GM19452 (cell line): ENCODE results near the gene TRAK1.

Source experiments
- ATAC-seq: cut with Tn5 transposase; IDR thresholded peaks from one replicate; pipeline ENCODE4 v1.9.1; 2021; ENCODE audit not compliant: unreplicated experiment

The TRAK1 gene

DNA sequence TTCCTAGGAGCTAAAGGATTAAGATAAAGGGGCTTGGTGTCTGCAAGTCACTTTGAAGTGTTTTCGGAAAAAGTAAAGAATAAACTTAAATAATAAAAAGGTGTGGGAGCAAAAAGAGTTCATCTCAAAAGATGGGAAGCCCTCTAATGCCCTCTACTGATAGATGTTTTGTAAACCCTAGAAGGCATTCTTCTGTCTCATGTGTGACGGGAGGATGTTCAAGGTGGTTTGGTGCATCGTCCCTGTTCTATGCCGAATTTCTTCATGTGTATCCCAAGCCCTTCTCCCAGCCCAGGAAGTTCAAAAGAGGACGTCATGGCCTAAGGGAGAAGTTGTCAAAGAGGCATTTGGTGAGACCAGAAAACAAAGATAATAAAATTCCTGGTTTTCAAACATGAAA is 137.6 kb downstream of the TRAK1 start:
- ATAC-seq = no peak

DNA sequence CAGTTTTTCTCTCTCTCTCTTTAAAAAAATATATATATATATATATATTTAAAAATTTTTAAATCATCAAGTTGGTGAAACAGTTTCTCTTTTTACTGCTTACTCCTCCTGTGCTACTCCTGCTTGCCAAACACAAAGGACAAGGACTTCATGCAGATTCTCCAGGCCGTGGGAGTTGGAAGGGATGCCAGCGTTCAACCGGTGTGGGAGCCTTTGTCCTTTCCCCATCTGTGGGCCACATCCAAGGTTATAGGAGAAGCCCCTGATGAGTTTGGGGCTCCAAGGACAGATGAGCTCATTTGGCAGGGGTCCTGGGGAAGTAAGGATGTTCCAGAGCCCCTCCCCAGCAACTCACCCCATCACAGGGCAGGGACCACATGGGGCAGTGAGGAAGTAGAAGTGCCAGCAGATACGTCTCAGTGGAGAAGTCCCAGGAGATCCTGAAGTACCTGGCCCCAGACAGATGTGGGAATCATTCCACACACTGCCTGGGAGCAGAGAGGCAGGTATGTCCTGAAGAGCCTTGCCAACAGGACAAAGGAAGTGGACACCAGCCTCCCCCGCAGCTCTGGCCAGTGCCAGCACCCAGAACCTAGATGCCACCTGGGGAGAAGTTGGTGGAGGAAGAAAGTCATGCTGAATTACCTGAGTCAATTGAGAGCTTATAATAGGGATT is 138.2 kb downstream of the TRAK1 start:
- ATAC-seq = no peak

GRCh38 chr3:42229942-42230688 is 139.0 kb downstream of the TRAK1 start:
- no peak for ATAC-seq

DNA sequence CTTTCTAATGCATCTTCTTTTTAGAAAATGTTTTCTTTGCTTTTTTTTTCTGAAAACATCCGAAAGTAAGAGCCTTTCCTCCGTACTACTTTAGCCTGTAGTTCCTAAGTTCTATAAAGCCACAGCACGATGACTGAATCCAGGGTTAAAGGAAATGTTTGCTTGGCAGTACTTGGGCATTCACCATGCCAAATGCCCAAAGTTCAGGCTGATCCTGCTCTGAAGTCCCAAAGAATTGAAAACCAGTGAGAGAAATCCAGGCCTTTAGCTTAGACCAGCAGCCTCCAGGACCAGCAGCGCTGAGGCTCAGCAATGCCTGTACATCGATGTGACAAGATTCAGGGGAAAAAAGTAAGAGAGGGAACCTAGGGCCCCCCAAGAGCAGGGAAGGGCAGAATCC is 139.7 kb downstream of the TRAK1 start:
- no peak for ATAC-seq

DNA sequence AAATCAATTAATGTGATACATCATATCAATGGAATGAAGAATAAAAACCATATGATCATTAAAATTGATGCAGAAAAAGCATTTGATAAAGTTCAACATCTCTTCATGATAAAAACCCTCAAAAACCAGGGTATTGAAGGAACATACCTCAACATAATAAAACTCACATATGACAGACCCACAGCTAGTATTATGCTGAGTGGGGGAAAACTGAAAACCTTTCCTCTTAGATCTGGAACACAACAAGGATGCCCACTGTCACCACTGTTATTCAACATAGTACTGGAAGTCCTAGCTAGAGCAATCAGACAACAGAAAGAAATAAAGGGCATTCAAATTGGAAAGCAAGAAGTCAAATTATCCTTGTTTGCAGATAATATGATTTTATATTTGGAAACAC is 144.4 kb downstream of the TRAK1 start:
- ATAC-seq = no peak

DNA sequence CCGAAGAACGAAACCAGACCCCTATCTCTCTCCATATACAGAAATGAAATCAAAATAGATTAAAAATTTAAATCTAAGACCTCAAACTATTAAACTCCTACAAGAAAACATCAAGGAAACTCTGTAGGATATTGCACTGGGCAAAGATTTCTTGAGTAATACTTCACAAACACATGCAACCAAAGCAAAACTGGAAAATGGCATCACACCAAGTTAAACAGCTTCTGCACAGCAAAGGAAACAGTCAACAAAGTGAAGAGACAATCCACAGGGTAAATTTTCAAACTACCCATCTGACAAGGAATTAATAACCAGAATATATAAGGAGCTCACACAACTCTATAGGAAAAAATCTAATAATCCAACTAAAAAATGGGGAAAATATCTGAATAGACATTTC is 145.5 kb downstream of the TRAK1 start:
- no peak for ATAC-seq

GRCh38 chr3:42246091-42246490 is 154.9 kb downstream of the TRAK1 start:
- ATAC-seq = no peak

GRCh38 chr3:42247576-42248027 is 156.4 kb downstream of the TRAK1 start:
- no peak for ATAC-seq

- no peak for ATAC-seq
Measured at GRCh38 chr3:42250761-42251160, 159.6 kb downstream of the TRAK1 start.

DNA sequence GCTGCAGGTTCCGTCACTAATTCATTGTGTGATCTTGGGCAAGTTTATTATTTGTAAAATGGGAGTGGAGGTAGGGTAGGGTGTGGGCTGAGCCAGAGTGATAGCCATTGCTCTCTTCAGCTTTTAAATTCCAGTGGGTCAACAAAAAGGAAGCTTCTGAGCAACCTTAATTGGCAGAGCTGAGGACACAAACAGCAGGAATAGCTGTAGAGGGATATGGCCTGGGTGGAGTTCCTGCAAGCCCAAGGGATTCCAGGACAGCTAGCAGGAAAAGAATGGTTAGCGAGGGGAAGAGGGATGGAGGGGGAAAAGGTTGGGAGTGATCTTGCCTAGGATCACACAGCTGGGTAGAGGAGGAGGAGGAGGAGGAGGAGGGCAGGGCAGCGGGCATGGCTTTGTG is 163.4 kb downstream of the TRAK1 start:
- ATAC-seq = no peak

GRCh38 chr3:42256135-42256819 is 165.1 kb downstream of the TRAK1 start:
- no peak for ATAC-seq

- ATAC-seq = no peak
Measured at GRCh38 chr3:42257007-42257406, 165.8 kb downstream of the TRAK1 start.

GRCh38 chr3:42262525-42262924 is 171.4 kb downstream of the TRAK1 start:
- ATAC-seq = no peak

GRCh38 chr3:42263354-42264346 is 172.5 kb downstream of the TRAK1 start:
- ATAC-seq = no peak

DNA sequence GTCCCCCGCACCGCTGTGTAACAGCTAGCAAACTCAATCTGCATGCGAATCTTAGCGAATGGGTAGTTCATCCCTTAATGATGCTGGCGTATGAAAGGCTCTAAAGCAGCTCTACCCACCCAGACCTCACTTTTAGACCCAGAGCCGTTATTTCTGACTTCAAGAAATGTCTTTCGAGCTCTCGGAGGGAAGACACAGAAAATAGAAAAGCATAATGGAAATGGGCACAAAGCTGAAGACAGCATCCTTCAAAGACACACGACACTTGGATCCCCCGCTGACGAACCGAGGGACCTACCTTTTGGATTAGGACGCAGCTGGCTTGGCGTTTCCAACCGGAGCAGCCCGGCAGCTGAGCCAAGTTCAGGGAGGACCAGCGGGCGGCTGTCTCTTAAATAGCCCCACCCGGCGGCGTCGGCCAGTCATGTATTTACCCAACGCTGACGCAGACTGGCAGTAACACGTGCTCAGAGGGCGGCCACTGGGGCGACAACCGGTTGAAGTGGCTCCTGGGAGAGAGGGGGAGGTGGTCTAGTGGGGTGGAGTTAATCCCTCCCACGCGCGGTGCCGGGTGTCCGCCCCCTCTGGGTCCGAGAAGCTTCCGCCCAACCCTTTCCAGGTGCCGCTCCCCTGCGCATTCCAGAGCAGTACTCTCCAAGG is 173.4 kb downstream of the TRAK1 start:
- no peak for ATAC-seq

DNA sequence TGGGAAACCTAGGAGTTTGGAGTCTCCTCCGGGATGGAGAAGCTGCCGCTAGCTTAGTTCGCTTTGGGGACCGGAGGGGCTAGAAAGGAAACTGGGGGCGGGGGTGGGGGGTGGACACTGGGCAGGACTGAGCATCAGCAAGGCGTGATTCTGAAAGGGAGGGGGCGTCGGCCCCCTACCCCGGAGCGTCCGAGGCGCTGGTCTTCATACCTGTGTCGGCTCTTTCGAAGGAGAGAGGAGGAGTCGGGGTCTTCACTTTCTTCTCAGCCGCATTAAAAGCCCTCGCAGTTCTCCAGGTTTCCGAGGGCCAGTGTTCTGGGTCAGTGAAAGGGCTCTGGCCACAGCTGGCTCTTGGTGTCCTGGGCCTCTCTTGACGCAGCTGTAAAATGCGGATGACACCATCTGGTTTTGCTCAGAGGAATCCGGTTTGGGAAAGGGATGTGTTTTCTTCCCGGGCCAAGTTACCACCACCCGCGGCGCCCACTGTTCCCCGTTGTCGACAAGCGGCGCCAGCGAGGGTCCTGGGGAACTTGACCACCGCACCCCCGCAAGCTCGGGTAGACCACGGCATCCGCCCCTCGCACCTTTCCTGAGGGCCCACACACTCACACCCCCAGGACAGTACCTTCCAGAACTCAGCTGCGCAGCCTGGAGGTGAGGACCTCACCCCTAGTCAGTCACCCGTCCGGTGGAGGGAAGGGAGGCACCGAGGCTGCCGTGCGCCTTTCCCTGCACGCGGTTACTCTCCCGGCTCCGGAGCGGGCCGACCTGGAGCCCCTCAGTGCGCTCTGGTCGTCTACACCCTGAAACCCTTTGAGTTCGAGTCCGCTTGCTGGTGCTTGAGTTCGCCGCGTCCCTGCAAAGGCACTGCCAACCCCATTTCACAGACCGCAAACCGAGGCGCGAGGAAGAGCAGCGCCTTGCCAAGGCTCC is 174.2 kb downstream of the TRAK1 start:
- ATAC-seq = no peak

- no peak for ATAC-seq
Measured at GRCh38 chr3:42266085-42266484, 174.9 kb downstream of the TRAK1 start, which contains the start of gene CCK. CCK (minus strand) TSS chr3:42266185; CDS start chr3:42263630, 2,555 bp downstream.

DNA sequence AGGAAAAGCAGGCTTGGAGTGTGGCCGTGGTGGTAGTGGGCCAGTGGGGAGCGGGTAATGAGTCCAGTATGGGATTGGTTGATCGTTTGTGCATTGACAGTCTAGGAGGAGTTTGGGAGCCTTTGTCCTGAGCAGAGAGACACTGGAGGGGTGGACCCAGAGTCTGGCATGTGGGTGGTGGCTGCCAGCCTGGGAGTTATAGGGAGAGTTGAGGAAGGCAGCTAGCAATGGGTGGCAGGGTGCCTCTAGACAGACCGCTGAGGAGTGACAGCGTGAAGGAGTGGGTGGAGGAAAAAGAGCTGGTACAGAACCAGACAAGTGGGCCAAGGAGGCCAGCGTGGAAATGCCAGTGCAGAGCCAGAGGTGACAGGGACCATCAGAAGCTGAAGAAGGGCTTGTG is 176.7 kb downstream of the TRAK1 start:
- no peak for ATAC-seq

DNA sequence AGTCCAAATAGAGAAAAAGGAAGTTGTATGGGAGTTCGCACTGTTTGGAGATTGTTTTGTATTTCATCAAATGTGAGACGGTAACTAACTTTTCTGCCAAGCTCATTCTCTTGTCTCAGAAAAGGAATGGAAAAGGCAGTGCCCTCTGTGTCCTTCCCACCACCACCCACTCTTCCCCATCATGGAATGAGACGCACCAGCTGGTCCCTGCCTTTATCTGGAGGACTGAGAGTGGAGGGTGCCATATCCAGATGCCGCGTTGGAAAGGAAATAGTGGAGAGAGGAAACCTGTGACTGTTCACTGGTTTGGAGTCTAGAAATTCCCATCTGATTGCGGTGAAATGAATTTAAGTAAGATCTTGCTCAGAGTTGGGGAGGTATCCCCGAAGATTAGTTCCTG is 178.5 kb downstream of the TRAK1 start:
- no peak for ATAC-seq
